ENCODE data around the gene GPX4.

Gene GPX4

DNA sequence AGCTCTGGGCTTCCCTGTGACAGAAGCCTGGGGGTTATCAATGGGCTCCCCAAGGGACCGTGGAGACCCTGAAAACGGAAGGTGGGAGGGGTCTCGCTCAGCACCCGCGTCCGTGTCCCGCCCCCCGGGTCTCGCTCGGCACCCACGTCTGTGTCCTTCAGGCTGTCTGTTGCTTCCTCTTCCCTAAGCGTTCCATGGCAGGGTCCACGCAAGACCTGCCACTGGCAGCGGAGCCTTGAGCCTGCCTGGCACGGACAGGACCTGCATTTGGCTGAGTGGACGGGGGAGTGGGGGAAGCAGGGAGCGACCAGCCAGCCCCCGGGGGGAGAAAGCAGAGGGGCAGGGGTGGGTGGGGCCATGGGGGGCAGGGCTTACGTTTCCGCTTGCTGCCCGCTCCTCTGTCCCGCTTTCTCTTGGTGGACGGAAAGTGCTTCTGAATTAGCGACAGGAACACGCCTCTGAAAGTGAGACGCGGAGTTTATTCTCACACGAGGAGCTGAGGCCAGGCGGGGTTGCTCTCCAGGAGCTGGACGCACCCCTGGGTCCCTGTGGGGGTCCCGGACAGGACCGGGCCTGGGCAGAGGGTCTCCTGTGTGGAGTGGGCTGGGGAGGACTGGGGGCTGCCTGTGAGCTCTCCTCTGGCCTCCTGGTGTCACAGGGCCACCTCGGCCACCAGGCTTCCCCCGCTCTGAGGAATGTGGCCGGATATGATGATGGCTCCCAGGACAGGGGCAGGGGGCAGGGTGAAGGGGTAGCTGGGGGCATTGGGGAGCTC lies 12.0 kb downstream of the GPX4 start:
- TF ChIP-seq CTCF (IDR thresholded peaks at IDR 0.05; ENCODE audit: low read length) (no peak), EZH2 (IDR thresholded peaks at IDR 0.05; ENCODE audit: borderline replicate concordance, low read length) (no peak)
- Histone ChIP-seq H3K79me2 (ENCODE audit: insufficient read depth, low read length) (no peaks in the 10 kb centered on the region), H3K9me2 (ENCODE audit: low read depth, low read length) (no peaks in the 10 kb centered on the region), H3K36me3 (ENCODE audit: insufficient read depth, low read length) (peaks cover 22% of the 10 kb centered on the region), H3K9me3 (ENCODE audit: low read length) (no peaks in the 10 kb centered on the region), H3K27ac (ENCODE audit: low read depth, low read length, poor library complexity, severe bottlenecking) (no peak overlapping the region), H2AFZ (ENCODE audit: low read length) (no peak overlapping the region), H3K4me2 (ENCODE audit: low read length) (no peak overlapping the region), H3K4me1 (ENCODE audit: insufficient read depth, low read length, severe bottlenecking) (peaks cover 3% of the 10 kb centered on the region), H3F3A (ENCODE audit: insufficient read depth, low read length) (no peaks in the 10 kb centered on the region), H3K9ac (ENCODE audit: low read length) (no peak overlapping the region), H3K4me3 (ENCODE audit: low read depth, low read length, poor library complexity, severe bottlenecking) (no peak overlapping the region), H3K27me3 (ENCODE audit: insufficient read depth, low read length) (no peaks in the 10 kb centered on the region), H4K20me1 (ENCODE audit: insufficient read depth, low read length) (no peaks in the 10 kb centered on the region)

DNA sequence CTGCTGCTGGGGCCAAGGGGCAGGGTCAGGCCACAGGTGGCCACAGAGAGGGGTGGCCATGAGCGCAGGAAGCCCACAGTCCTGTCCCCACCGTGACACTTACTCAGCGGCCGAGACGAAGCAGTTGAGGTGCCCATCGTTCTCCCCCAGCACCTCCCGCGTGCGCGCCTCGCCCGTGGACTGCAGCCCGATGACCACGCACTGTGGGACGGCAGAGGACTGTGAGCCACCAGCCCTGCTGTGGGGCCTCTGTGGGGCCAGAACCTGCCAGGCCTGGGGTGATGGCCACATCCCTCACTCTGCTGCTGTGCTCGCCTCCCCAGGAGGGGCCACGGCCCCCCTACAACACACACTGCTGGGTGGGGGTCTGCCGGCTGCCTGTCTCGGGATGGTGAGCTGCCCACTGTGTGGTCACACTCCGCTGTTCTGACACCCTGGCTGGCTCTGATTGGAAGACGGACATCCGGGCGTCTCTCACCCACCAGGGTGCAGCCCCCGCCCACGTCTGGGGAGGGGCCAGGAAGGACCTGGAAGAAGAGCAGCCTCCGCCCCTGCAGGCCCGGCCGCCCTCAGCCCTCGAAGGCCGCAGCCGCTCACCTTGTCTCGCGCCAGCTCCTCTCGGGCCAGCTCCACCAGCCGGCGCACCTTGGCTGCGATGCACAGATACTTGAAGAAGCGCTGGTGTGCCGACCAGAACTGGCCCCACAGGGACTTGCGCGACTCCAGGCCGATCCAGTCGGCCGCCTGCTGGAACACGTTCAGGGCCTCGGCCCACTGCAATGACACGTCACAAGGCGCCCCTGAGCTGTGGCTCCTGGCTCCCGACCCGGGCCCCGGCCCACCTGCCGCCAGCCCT lies 13.2 kb downstream of the GPX4 start:
- H3K9me3 ChIP-seq (ENCODE audit: low read length) = no peaks in the 10 kb centered on the region
- H3F3A ChIP-seq (ENCODE audit: insufficient read depth, low read length) = no peaks in the 10 kb centered on the region
- H3K36me3 ChIP-seq (ENCODE audit: insufficient read depth, low read length) = peaks cover 33% of the 10 kb centered on the region
- H3K27me3 ChIP-seq (ENCODE audit: insufficient read depth, low read length) = no peaks in the 10 kb centered on the region
- no peaks in the 10 kb centered on the region for H3K79me2 ChIP-seq (ENCODE audit: insufficient read depth, low read length)
- H3K9me2 ChIP-seq (ENCODE audit: low read depth, low read length) = no peaks in the 10 kb centered on the region
- no peak overlapping the region for H3K27ac ChIP-seq (ENCODE audit: low read depth, low read length, poor library complexity, severe bottlenecking)
- no peak overlapping the region for H3K4me3 ChIP-seq (ENCODE audit: low read depth, low read length, poor library complexity, severe bottlenecking)
- TF ChIP-seq EZH2 (IDR thresholded peaks at IDR 0.05; ENCODE audit: borderline replicate concordance, low read length) (no peak), CTCF (IDR thresholded peaks at IDR 0.05; ENCODE audit: low read length) (no peak)
- no peak overlapping the region for H3K9ac ChIP-seq (ENCODE audit: low read length)
- no peak overlapping the region for H3K4me2 ChIP-seq (ENCODE audit: low read length)
- no peaks in the 10 kb centered on the region for H4K20me1 ChIP-seq (ENCODE audit: insufficient read depth, low read length)
- no peak overlapping the region for H2AFZ ChIP-seq (ENCODE audit: low read length)
- H3K4me1 ChIP-seq (ENCODE audit: insufficient read depth, low read length, severe bottlenecking) = peaks cover 3% of the 10 kb centered on the region

- H3K4me1 ChIP-seq (ENCODE audit: insufficient read depth, low read length, severe bottlenecking) = peaks cover 3% of the 10 kb centered on the region
- no peak overlapping the region for H3K27ac ChIP-seq (ENCODE audit: low read depth, low read length, poor library complexity, severe bottlenecking)
- no peak for TF ChIP-seq EZH2 (IDR thresholded peaks at IDR 0.05; ENCODE audit: borderline replicate concordance, low read length)
- TF ChIP-seq CTCF (IDR thresholded peaks at IDR 0.05; ENCODE audit: low read length) = no peak
- H3K9ac ChIP-seq (ENCODE audit: low read length) = no peak overlapping the region
- no peaks in the 10 kb centered on the region for H3K79me2 ChIP-seq (ENCODE audit: insufficient read depth, low read length)
- no peak overlapping the region for H2AFZ ChIP-seq (ENCODE audit: low read length)
- H3K4me2 ChIP-seq (ENCODE audit: low read length) = no peak overlapping the region
- H3K9me2 ChIP-seq (ENCODE audit: low read depth, low read length) = no peaks in the 10 kb centered on the region
- peaks cover 35% of the 10 kb centered on the region for H3K36me3 ChIP-seq (ENCODE audit: insufficient read depth, low read length)
- no peak overlapping the region for H3K4me3 ChIP-seq (ENCODE audit: low read depth, low read length, poor library complexity, severe bottlenecking)
- H3K27me3 ChIP-seq (ENCODE audit: insufficient read depth, low read length) = no peaks in the 10 kb centered on the region
- no peaks in the 10 kb centered on the region for H3K9me3 ChIP-seq (ENCODE audit: low read length)
- no peaks in the 10 kb centered on the region for H3F3A ChIP-seq (ENCODE audit: insufficient read depth, low read length)
- no peaks in the 10 kb centered on the region for H4K20me1 ChIP-seq (ENCODE audit: insufficient read depth, low read length)
Measured at GRCh38 chr19:1117654-1118053, 13.9 kb downstream of the GPX4 start.

Measured in OCI-LY1 (cell line).